GM23338 (cell line): ENCODE results near the gene TASOR2. TPM values are rescaled to one million over a fixed set of nuclear protein-coding genes. Genes with fewer than 3 reads are reported as not detected.

ENCODE experiments used
- ATAC-seq: fragments of 200-7000 bp; cut with Tn5 transposase; 3 replicates; pipeline ENCODE4 v1.9.1; 2020
- DNase-seq: peaks from one replicate; pipeline ENCODE4 v3.0.0-alpha.2; 2015; ENCODE audit warnings: low spot score
- H2AFZ ChIP-seq: fragments of 200-600 bp; sonication (generic); 2 replicates; pipeline ENCODE4 v1.8.0; 2016; ENCODE audit warnings: antibody characterized with exemption, mild to moderate bottlenecking, moderate library complexity
- H3F3A ChIP-seq: fragments of 200-600 bp; sonication (generic); replicated peaks from 2 replicates; pipeline ENCODE4 v1.8.0; 2017; ENCODE audit warnings: antibody characterized with exemption, mixed run types, low read depth
- H3K27ac ChIP-seq: fragments of 200-600 bp; sonication (generic); 2 replicates; pipeline ENCODE4 v1.6.1; 2016; ENCODE audit warnings: low read depth
- H3K27me3 ChIP-seq: fragments of 200-600 bp; sonication (generic); 2 replicates; pipeline ENCODE4 v1.8.0; 2016; ENCODE audit warnings: mild to moderate bottlenecking, mixed run types, moderate library complexity; ENCODE audit not compliant: insufficient read depth
- H3K36me3 ChIP-seq: fragments of 200-600 bp; sonication (generic); 2 replicates; pipeline ENCODE4 v1.8.0; 2016; ENCODE audit warnings: mild to moderate bottlenecking; ENCODE audit not compliant: insufficient read depth
- H3K4me1 ChIP-seq: fragments of 200-600 bp; sonication (generic); 2 replicates; pipeline ENCODE4 v1.8.0; 2016; ENCODE audit warnings: mild to moderate bottlenecking, moderate library complexity; ENCODE audit not compliant: insufficient read depth
- H3K4me2 ChIP-seq: fragments of 200-600 bp; sonication (generic); 2 replicates; pipeline ENCODE4 v1.7.1; 2017; ENCODE audit warnings: mixed run types
- H3K4me3 ChIP-seq: fragments of 200-600 bp; sonication (generic); 2 replicates; pipeline ENCODE4 v1.6.1; 2016; ENCODE audit warnings: mixed run types
- H3K79me2 ChIP-seq: fragments of 200-600 bp; sonication (generic); replicated peaks from 2 replicates; pipeline ENCODE4 v1.8.0; 2017; ENCODE audit warnings: mild to moderate bottlenecking; ENCODE audit not compliant: insufficient read depth
- H3K9me2 ChIP-seq: fragments of 200-600 bp; sonication (generic); 2 replicates; pipeline ENCODE4 v1.8.0; 2017; ENCODE audit not compliant: insufficient read depth
- H4K20me1 ChIP-seq: fragments of 200-600 bp; sonication (generic); replicated peaks from 2 replicates; pipeline ENCODE4 v1.8.0; 2017; ENCODE audit warnings: mild to moderate bottlenecking; ENCODE audit not compliant: insufficient read depth
- H3K27ac Mint-ChIP-seq: 2 replicates; pipeline ENCODE4 v1.8.0; 2020; ENCODE audit warnings: inconsistent platforms, mild to moderate bottlenecking, moderate library complexity, mixed read lengths
- H3K27me3 Mint-ChIP-seq: 3 replicates; pipeline ENCODE4 v1.8.0; 2022; ENCODE audit warnings: low read depth, mild to moderate bottlenecking, moderate library complexity, mixed read lengths, inconsistent platforms; ENCODE audit not compliant: insufficient read depth, poor library complexity
- H3K36me3 Mint-ChIP-seq: 3 replicates; pipeline ENCODE4 v1.8.0; 2021; ENCODE audit warnings: low read depth, mild to moderate bottlenecking, inconsistent platforms, moderate library complexity, mixed read lengths
- H3K4me1 Mint-ChIP-seq: 3 replicates; pipeline ENCODE4 v1.8.0; 2020; ENCODE audit warnings: mild to moderate bottlenecking, inconsistent platforms, mixed read lengths
- H3K4me3 Mint-ChIP-seq: 3 replicates; pipeline ENCODE4 v1.8.0; 2021; ENCODE audit warnings: moderate library complexity, mild to moderate bottlenecking, inconsistent platforms, mixed read lengths
- H3K9me3 Mint-ChIP-seq: 3 replicates; pipeline ENCODE4 v1.8.0; 2020; ENCODE audit warnings: moderate library complexity, mild to moderate bottlenecking, inconsistent platforms, mixed read lengths
- CREB1 ChIP-seq: fragments of 250-450 bp; sonication (Bioruptor Pico); IDR thresholded peaks from 2 replicates; pipeline ENCODE4 v1.5.0; 2020; ENCODE audit warnings: low read depth, mild to moderate bottlenecking, moderate library complexity
- EZH2 ChIP-seq: fragments of 200-600 bp; sonication (generic); IDR thresholded peaks from one replicate; pipeline ENCODE4 v1.8.0; 2017; ENCODE audit warnings: antibody characterized with exemption, mild to moderate bottlenecking, low read depth; ENCODE audit not compliant: unreplicated experiment
- NANOG ChIP-seq: IDR thresholded peaks from 2 replicates; pipeline ENCODE4 v1.6.1; 2016; ENCODE audit warnings: antibody characterized with exemption, borderline replicate concordance
- POLR2AphosphoS5 ChIP-seq: IDR thresholded peaks from 2 replicates; pipeline ENCODE4 v1.6.1; 2016; ENCODE audit warnings: antibody characterized with exemption, low read depth
- ZNF114 ChIP-seq: fragments of 250-450 bp; sonication (Bioruptor Pico); IDR thresholded peaks from 2 replicates; pipeline ENCODE4 v1.5.0; 2020; ENCODE audit warnings: mild to moderate bottlenecking, moderate library complexity
- ZNF331 ChIP-seq: fragments of 250-450 bp; sonication (Bioruptor Pico); IDR thresholded peaks from 2 replicates; pipeline ENCODE4 v1.5.0; 2020; ENCODE audit warnings: low read depth, mild to moderate bottlenecking, moderate library complexity
- polyA plus RNA-seq: library from polyadenylated mRNA; unstranded; fragments of >200 nt; fragmentation: Nextera tagmentation; extraction: Ambion mirVana; gene quantifications from 2 replicates; pipeline ENCODE4 v1.2.1, GENCODE V29; 2016
- total RNA-seq: library from RNA; depleted of rRNA; stranded (reverse); fragments of >200 nt; shearing (Covaris generic); gene quantifications from 2 replicates; pipeline ENCODE4 v1.2.3, GENCODE V29; 2014
- TF ChIP-seq, protein P1 (sequence below), 2 experiments: fragments of 200-600 bp in 1 of 2; sonication (generic) in 1 of 2; conservative IDR thresholded peaks; 2 replicates each; pipeline versions ENCODE4 v1.5.1 to v1.6.1; 2016 to 2017; ENCODE audit warnings: antibody characterized with exemption in 2 of 2, low read depth in 2 of 2, mild to moderate bottlenecking in 2 of 2, moderate library complexity in 1 of 2
- TF ChIP-seq, protein P2 (sequence below): fragments of 250-450 bp; sonication (Bioruptor Pico); IDR thresholded peaks from 2 replicates; pipeline ENCODE4 v1.5.0; 2020; ENCODE audit warnings: mild to moderate bottlenecking, moderate library complexity
- TF ChIP-seq, protein P3 (sequence below): IDR thresholded peaks from one replicate; pipeline ENCODE4 v1.6.1; 2018; ENCODE audit warnings: antibody characterized with exemption; ENCODE audit not compliant: unreplicated experiment

TASOR2 gene
- total and polyA plus RNA-seq, 2 experiments from 2014 or later = 45.2 to 110 TPM

DNA sequence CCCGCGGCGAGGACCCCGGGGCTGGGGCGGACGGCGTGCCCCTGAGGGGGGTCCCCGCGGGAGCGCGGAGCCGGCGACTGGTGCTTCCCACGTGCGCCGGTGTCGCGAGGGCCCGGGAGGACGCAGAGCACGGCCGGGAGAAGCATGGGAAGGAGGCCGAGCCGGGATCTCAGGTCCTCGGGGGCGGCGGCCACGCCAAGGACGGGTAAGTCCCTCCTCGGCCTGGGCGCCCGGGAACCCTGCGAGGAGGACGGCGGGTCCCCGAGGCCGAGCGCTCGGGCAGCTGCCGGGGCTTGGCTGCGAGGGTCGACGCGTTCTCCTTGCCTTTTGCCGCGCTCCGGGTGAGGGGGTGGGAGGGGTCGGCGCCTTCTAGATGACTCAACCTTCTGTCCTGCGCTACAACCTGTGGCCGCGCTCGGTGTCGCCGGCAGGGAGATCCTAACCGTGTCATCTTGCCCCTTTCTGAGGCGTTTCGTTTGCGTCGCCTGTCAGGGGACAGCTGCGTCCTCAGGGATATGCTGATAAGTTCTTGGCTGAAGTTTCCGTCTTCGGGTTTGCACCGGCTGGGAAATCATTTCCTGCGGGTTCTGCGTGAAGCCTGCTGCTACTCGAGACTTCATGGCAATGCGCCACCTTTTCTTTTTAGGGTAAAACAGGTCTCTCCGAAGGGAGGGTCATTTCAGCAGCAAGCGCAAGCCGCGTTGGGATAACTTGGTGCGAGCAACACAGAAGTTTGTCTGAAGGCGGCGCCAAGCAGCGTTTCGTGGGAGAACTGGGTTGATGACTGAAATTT, 529 bp downstream of the TASOR2 start:
- 0 out of 2 replicates have a peak, but pooled peaks cover 6% of the 10 kb centered on the region for H3F3A ChIP-seq
- Mint-ChIP-seq H3K27me3 (peaks cover 12% of the 10 kb centered on the region), H3K9me3 (peaks cover 5% of the 10 kb centered on the region; the same call in 2 of the 3 replicates), H3K4me1 (peaks cover 15% of the 10 kb centered on the region), H3K27ac (peak overlapping the region; percentile 96), H3K36me3 (peaks cover 5% of the 10 kb centered on the region; the same call in 1 of the 3 replicates), H3K4me3 (peak overlapping the region; percentile 99)
- H3K27ac ChIP-seq = no peak overlapping the region
- TF ChIP-seq NANOG (no peak), ZNF114 (CRISPR knock-in tag) (no peak), POLR2AphosphoS5 (no peak), ZNF331 (CRISPR knock-in tag) (no peak), CREB1 (CRISPR knock-in tag) (0 out of 2 replicates have a peak, but pooled peaks have one; percentile 19), EZH2 (no peak)
- TF ChIP-seq, protein P1, sequence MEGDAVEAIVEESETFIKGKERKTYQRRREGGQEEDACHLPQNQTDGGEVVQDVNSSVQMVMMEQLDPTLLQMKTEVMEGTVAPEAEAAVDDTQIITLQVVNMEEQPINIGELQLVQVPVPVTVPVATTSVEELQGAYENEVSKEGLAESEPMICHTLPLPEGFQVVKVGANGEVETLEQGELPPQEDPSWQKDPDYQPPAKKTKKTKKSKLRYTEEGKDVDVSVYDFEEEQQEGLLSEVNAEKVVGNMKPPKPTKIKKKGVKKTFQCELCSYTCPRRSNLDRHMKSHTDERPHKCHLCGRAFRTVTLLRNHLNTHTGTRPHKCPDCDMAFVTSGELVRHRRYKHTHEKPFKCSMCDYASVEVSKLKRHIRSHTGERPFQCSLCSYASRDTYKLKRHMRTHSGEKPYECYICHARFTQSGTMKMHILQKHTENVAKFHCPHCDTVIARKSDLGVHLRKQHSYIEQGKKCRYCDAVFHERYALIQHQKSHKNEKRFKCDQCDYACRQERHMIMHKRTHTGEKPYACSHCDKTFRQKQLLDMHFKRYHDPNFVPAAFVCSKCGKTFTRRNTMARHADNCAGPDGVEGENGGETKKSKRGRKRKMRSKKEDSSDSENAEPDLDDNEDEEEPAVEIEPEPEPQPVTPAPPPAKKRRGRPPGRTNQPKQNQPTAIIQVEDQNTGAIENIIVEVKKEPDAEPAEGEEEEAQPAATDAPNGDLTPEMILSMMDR (conservative IDR thresholded peaks at IDR 0.05; ENCODE audit: low read depth in 2 of 2) = peak; percentile 51 to 66
- TF ChIP-seq, protein P2, sequence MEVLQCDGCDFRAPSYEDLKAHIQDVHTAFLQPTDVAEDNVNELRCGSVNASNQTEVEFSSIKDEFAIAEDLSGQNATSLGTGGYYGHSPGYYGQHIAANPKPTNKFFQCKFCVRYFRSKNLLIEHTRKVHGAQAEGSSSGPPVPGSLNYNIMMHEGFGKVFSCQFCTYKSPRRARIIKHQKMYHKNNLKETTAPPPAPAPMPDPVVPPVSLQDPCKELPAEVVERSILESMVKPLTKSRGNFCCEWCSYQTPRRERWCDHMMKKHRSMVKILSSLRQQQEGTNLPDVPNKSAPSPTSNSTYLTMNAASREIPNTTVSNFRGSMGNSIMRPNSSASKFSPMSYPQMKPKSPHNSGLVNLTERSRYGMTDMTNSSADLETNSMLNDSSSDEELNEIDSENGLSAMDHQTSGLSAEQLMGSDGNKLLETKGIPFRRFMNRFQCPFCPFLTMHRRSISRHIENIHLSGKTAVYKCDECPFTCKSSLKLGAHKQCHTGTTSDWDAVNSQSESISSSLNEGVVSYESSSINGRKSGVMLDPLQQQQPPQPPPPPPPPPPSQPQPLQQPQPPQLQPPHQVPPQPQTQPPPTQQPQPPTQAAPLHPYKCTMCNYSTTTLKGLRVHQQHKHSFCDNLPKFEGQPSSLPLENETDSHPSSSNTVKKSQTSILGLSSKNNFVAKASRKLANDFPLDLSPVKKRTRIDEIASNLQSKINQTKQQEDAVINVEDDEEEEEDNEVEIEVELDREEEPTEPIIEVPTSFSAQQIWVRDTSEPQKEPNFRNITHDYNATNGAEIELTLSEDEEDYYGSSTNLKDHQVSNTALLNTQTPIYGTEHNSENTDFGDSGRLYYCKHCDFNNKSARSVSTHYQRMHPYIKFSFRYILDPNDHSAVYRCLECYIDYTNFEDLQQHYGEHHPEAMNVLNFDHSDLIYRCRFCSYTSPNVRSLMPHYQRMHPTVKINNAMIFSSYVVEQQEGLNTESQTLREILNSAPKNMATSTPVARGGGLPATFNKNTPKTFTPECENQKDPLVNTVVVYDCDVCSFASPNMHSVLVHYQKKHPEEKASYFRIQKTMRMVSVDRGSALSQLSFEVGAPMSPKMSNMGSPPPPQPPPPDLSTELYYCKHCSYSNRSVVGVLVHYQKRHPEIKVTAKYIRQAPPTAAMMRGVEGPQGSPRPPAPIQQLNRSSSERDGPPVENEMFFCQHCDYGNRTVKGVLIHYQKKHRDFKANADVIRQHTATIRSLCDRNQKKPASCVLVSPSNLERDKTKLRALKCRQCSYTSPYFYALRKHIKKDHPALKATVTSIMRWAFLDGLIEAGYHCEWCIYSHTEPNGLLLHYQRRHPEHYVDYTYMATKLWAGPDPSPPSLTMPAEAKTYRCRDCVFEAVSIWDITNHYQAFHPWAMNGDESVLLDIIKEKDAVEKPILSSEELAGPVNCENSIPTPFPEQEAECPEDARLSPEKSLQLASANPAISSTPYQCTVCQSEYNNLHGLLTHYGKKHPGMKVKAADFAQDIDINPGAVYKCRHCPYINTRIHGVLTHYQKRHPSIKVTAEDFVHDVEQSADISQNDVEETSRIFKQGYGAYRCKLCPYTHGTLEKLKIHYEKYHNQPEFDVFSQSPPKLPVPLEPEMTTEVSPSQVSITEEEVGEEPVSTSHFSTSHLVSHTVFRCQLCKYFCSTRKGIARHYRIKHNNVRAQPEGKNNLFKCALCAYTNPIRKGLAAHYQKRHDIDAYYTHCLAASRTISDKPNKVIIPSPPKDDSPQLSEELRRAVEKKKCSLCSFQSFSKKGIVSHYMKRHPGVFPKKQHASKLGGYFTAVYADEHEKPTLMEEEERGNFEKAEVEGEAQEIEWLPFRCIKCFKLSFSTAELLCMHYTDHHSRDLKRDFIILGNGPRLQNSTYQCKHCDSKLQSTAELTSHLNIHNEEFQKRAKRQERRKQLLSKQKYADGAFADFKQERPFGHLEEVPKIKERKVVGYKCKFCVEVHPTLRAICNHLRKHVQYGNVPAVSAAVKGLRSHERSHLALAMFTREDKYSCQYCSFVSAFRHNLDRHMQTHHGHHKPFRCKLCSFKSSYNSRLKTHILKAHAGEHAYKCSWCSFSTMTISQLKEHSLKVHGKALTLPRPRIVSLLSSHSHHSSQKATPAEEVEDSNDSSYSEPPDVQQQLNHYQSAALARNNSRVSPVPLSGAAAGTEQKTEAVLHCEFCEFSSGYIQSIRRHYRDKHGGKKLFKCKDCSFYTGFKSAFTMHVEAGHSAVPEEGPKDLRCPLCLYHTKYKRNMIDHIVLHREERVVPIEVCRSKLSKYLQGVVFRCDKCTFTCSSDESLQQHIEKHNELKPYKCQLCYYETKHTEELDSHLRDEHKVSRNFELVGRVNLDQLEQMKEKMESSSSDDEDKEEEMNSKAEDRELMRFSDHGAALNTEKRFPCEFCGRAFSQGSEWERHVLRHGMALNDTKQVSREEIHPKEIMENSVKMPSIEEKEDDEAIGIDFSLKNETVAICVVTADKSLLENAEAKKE (CRISPR knock-in tag) = no peak
- TF ChIP-seq, protein P3, sequence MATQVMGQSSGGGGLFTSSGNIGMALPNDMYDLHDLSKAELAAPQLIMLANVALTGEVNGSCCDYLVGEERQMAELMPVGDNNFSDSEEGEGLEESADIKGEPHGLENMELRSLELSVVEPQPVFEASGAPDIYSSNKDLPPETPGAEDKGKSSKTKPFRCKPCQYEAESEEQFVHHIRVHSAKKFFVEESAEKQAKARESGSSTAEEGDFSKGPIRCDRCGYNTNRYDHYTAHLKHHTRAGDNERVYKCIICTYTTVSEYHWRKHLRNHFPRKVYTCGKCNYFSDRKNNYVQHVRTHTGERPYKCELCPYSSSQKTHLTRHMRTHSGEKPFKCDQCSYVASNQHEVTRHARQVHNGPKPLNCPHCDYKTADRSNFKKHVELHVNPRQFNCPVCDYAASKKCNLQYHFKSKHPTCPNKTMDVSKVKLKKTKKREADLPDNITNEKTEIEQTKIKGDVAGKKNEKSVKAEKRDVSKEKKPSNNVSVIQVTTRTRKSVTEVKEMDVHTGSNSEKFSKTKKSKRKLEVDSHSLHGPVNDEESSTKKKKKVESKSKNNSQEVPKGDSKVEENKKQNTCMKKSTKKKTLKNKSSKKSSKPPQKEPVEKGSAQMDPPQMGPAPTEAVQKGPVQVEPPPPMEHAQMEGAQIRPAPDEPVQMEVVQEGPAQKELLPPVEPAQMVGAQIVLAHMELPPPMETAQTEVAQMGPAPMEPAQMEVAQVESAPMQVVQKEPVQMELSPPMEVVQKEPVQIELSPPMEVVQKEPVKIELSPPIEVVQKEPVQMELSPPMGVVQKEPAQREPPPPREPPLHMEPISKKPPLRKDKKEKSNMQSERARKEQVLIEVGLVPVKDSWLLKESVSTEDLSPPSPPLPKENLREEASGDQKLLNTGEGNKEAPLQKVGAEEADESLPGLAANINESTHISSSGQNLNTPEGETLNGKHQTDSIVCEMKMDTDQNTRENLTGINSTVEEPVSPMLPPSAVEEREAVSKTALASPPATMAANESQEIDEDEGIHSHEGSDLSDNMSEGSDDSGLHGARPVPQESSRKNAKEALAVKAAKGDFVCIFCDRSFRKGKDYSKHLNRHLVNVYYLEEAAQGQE = no peak
- H3K36me3 ChIP-seq = no peaks in the 10 kb centered on the region
- peaks cover 49% of the 10 kb centered on the region for H3K79me2 ChIP-seq
- peaks cover 34% of the 10 kb centered on the region for H4K20me1 ChIP-seq
- peaks cover 6% of the 10 kb centered on the region for H3K9me2 ChIP-seq
- peaks cover 9% of the 10 kb centered on the region; the same call in 1 of the 2 replicates for H3K4me1 ChIP-seq
- peak overlapping the region; percentile 89 for H3K4me2 ChIP-seq
- peak overlapping the region; percentile 61; the same call in 1 of the 2 replicates for H2AFZ ChIP-seq
- DNase-seq (peak; percentile 81), ATAC-seq (peak; percentile 65)
- H3K4me3 ChIP-seq = peak overlapping the region; percentile 57
- H3K27me3 ChIP-seq = peaks cover 20% of the 10 kb centered on the region
